HG02840 (cell line): ENCODE measurements around the gene CALHM3.
A peak's percentile ranks its signal among the peaks of the same experiment; 100 is the strongest.

ENCODE experiments used
- ATAC-seq: cut with Tn5 transposase; IDR thresholded peaks from one replicate; pipeline ENCODE4 v1.9.1; 2021; ENCODE audit warnings: mild to moderate bottlenecking, moderate library complexity, moderate number of reproducible peaks; ENCODE audit not compliant: unreplicated experiment, low FRiP score

Gene CALHM3

DNA sequence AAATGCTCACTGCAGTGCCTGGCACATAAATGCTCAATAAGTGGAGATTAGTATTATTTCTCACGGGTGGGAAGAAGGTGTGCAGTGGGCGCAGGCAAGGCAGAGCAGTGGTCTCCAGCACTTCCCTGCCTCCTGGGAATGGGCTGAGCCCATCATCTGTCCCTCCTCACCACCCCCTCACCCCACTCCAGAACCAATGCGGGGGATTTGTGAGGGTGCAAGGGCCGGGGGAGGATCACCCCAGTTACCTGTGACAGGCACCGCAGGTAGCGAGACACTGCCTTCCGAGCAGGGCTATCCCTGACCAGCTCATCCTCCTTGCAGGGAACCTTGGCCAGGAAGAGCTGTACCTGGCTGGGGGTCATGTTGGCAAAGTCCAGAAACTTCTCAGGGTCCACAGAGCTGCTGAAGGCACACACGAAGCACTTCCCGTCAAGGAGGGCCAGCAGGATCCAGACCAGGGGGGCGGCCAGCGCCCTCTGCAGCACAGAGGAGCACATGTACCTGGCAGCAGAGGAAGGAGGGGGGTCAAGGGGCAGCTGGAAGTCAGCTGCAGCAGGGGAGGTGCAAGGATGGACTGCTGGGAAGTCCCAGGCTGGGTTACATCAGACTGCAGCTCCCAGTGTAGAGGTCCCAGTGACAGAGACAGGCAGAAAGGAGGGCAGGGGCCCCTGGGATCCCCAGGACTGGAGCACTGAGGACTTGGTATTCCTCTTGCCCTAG is 2.8 kb downstream of the CALHM3 start:
- no peak for ATAC-seq

DNA sequence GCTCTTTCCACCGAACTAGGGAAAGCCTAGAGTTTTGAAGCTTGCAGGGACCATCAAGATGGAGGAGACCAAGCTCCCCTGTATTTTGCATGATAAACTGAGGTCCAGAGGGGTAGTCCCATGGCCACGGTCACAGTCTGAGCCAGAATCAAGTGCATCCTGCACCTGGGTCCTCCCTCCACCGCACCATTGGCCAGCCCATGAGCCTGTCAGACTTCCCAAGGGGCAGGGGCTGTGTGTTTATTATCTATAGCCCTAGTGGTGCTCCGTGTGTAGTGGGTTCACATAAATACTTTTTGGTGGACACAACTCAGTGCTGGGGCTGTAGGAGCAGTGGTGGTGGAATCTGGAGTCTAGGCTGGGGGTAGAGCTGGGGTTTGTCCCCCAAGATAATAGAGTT is 3.6 kb downstream of the CALHM3 start:
- ATAC-seq, result no peak

DNA sequence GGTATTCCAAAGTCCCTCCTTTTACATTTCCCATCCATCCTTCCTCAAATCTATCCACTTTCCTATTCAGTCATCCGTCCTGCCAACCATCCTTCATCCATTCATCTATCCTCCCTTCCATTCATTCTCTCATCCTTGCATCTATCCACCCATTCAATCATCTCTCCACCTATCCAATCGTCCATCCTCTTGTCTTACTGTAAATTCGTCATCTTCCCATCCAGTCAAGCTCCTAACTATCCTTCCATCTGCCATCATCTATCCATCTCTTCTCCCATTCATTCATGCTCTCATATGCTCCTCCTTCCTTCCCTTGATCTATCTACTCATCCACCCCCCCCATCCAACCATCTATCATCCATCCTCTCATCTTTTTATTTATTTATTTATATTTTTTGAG is 5.0 kb downstream of the CALHM3 start:
- no peak for ATAC-seq

DNA sequence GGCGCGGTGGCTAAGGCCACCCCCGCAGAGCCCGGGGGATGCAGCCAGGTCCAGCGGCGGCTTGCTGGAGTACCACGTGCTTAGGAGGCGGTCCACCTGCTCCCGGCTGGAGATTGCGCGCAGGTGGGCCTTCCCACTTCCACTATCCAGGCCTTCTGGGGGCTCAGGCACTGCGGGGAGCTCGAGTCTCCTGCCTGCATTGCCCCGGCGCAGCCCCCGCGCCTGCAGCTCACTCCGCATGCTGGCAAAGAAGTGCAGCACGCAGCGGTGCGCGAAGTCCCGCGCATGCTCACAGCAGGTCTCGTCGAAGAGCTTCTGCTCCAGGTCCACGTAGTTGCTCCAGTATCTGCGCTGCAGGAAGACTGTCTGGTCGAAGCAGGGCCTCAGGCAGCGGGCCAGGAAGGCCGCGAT is 5.8 kb downstream of the CALHM3 start:
- no peak for ATAC-seq

DNA sequence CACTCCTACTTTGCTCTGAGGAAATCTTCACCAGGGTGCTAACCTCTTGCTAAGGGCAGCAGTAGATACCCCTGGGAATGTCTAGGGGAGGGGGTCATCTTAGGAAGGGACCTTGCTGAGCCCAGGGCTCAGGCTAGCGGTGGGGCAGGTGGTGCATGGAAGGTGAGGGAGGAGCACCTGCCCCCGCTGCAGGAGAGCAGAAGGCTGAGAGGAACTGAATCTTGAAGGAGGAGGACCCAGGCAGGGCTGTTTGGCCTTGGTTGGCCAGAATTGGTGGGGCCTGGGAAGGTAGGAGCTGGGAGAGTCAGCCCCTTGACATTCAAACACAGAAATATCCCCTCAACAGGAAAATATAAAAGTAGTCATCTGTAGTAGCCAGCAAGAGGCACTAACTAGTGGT is 7.0 kb downstream of the CALHM3 start:
- no peak for ATAC-seq

DNA sequence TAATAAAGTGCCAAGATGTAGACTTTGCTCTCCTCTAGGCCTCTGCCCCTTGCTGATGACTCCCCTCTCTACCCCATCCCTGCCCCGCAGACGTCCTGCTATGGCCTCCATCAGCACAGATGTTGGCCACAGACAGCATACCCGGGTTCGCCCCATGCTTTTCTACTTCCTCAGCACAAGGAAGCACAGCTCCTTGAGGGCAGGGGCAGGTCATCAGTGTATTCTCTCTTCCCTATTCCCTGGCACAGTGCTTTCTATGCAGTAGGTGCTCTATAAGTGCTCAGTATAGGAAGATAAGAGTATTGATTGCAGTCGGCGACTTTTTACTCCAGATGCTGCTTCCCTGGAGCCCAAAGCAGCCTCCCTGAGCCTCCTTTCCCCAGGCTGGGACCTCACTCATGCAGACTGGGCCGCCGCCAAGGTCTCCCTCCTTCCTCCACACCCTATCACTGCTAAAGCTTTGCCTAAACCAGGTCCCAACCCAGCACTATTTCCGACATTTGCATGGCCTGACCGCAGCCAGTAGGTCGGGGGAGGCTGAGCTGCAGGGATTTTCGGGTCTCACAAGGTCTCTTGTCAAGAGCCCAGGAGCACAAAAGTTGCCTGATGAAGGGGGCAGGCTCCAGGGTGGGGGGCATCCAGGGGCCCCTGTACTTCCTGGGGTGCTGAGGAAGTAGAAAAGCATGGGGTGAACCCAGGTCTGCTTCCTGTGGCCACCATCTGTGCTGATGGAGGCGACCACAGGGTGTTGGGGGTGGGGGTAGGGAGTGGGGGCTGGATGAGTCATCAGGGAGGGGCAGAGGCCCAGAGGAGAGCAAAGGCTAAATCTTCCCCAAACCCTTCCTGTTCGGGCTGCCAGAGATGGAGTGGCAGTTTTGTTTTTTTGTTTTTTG is 8.0 kb downstream of the CALHM3 start:
- peak; percentile 72 for ATAC-seq

GRCh38 chr10:103469201-103469600 is 9.8 kb downstream of the CALHM3 start:
- ATAC-seq, result no peak

- no peak for ATAC-seq
Measured at GRCh38 chr10:103467406-103467805, 11.6 kb downstream of the CALHM3 start.

- no peak for ATAC-seq
Measured at GRCh38 chr10:103466734-103467133, 12.3 kb downstream of the CALHM3 start.

DNA sequence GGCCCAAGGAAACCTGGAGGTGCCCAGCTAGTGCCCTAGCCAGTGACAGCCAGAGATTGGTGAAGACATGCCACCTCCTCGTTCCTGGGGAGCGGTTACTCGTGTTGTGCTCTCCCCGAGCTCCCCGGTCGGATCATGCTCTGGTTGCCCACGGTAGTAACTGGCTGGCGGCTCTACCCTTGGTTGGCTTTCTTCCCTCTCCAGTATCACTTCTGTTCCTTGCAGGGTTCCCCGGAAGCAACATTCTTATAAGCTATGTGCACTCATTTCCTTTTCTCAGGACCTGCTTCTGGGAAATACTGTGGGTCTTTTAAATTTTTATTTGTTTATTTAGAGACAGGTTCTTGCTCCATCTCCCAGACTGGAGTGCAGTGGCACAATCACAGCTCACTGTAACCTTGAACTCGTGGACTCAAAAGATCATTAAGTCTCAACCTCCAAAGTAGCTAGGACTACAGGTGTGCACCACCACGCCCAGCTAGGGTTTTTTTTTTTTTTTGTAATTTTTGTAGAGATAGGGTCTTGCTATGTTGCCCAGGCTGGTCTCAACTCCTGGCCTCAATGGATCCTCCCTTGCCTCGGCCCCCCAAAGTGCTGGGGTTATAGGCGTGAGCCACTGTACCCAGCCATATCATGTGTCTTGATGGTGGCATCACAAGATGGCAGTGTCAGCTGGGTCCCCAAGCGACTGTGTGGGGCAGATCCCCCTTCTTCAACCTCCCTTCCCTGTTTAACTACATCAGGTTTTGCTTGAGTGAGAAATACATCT is 13.4 kb downstream of the CALHM3 start:
- ATAC-seq, result no peak

GRCh38 chr10:103463499-103463898 is 15.5 kb downstream of the CALHM3 start:
- ATAC-seq, result no peak

DNA sequence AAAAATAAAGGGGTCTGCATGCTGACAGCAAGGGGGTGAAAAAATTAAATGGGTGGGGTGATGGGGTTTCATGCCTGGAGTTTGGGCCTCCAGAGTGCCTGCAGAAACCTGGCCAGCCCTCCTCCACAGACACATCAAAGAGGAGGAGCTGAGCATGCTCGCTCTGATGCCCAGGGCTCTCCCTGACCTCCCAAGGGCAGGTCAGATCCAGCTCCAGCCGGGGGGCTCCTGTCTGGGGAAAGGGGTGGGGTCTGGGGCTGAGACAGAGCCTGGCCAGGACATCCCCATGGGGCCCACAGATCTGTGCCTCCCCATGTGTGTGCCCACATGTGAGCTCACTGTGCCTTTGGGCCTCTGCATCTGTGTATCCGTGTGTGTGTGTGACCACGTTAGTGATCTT is 19.4 kb downstream of the CALHM3 start:
- no peak for ATAC-seq

DNA sequence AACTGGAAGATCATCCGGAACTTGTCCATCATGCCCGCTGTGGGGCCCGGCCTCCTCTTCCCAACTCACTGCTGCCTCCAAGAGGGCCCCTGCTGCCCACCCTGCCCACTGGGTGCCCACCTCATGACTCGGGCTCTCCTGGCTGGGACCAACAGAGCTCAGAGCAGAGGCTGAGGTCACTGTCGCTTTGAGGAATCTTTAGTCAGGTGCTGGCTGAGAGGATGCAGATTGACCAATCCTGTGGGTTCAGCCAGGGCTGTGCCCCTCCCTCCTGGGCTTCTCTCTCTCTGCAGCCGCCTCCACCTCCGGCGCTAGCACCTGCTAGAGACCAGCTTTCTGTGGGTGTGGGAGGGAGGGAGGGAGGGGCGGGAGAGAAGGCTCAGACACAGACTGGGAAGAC is 20.3 kb downstream of the CALHM3 start, which contains the start of gene CALHM1:
Gene CALHM1, minus strand, starts transcription at position 181 of the 400 bp plus-strand sequence. Its CDS starts 149 bp downstream, at position 32.
- no peak for ATAC-seq

- no peak for ATAC-seq
Measured at GRCh38 chr10:103457896-103458583, 21.0 kb downstream of the CALHM3 start.

GRCh38 chr10:103457176-103457712 is 21.8 kb downstream of the CALHM3 start:
- no peak for ATAC-seq

GRCh38 chr10:103456074-103456660 is 22.9 kb downstream of the CALHM3 start:
- no peak for ATAC-seq

DNA sequence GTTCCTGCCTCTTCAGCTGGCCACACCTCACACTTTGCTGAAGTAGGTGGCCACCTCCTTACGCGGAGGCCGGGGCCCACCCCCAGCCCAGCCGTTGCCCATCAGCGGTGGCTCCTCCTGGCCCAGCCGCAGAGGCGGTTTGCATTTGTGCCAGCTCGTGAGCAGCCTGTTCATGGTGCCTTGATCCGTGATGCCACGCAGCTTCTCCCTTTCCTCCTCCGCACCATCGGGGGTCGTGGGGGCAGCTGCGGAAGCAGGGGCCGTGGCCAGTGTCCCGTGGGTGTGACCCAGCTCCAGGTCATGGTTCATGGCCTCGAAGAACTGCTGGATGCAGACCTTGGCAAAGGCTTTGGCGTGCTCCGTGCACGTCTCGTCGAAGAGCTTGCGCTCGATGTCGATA is 23.8 kb downstream of the CALHM3 start:
- no peak for ATAC-seq

DNA sequence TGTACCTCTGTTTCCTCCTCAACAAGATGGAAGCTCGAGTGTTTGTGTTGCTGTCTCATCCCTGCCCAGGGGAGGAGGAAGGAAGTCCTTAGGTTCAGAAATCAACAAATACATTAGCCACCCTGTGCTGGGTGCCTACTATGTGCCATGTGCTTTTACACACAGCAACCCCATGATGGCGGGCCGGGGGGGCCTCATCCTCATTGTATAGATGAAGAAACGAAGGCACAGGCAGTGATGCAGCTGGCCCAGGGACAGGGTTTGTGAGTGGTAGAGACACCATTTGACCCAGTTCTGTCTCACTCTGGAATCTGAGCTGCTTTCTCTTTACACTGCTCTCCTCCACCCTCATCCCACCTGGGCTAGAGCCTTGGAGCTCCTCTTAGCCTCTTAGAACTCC is 25.0 kb downstream of the CALHM3 start:
- ATAC-seq, result no peak

- ATAC-seq, result no peak
Measured at GRCh38 chr10:103452506-103453230, 26.4 kb downstream of the CALHM3 start.
